Caco-2 (cell line): Measurements from ENCODE around the gene RPL32. TPM values are rescaled to one million over a fixed set of nuclear protein-coding genes. Genes with fewer than 3 reads are reported as not detected.

Experiments used
- BruUV-seq: library from RNA; stranded (reverse); fragments of 400-500 nt; replicated peaks from 2 replicates; lab custom pipeline; 2021; lab: Mats Ljungman, UMichigan
- CTCF ChIA-PET: fragments of 300-600 bp; sonication (Branson Sonifier 250); formaldehyde crosslinking; loops from one replicate; lab custom pipeline; 2022; ENCODE audit warnings: antibody characterized with exemption; lab: Charles Lee
- POLR2A ChIA-PET: fragments of 300-600 bp; sonication (Branson Sonifier 250); formaldehyde crosslinking; loops from one replicate; lab custom pipeline; 2022; ENCODE audit warnings: antibody characterized with exemption; lab: Charles Lee
- DNase-seq, 2 experiments: peaks; one replicate each; pipeline versions ENCODE4 v3.0.0 to v3.0.0-alpha.2; 2020 to 2022
- H3K27me3 ChIP-seq: replicated peaks from 2 replicates; pipeline ENCODE4 v1.6.0; 2011; ENCODE audit warnings: low read length; ENCODE audit not compliant: control insufficient read depth, insufficient read depth
- H3K36me3 ChIP-seq: 2 replicates; pipeline ENCODE4 v1.5.1; 2011; ENCODE audit warnings: low read length; ENCODE audit not compliant: control insufficient read depth, insufficient read depth
- H3K4me1 ChIP-seq: fragments of 250-450 bp; sonication (Bioruptor Pico); 2 replicates; pipeline ENCODE4 v1.5.1; 2020; ENCODE audit warnings: mild to moderate bottlenecking
- H3K4me3 ChIP-seq: 2 replicates; pipeline ENCODE4 v1.5.1; 2011; ENCODE audit warnings: low read depth, mild to moderate bottlenecking, control low read depth, low read length
- H3K9me3 ChIP-seq: fragments of 250-450 bp; sonication (Bioruptor Pico); 2 replicates; pipeline ENCODE4 v1.5.1; 2020; ENCODE audit warnings: mild to moderate bottlenecking, moderate library complexity
- H3K27ac Mint-ChIP-seq: one replicate; pipeline ENCODE4 v1.8.0; 2022; ENCODE audit warnings: mixed read lengths; ENCODE audit not compliant: unreplicated experiment
- H3K27me3 Mint-ChIP-seq: one replicate; pipeline ENCODE4 v1.8.0; 2022; ENCODE audit warnings: mixed read lengths; ENCODE audit not compliant: insufficient read depth, unreplicated experiment
- H3K36me3 Mint-ChIP-seq: one replicate; pipeline ENCODE4 v1.8.0; 2022; ENCODE audit warnings: mild to moderate bottlenecking, mixed read lengths; ENCODE audit not compliant: insufficient read depth, unreplicated experiment
- H3K4me1 Mint-ChIP-seq: one replicate; pipeline ENCODE4 v1.8.0; 2022; ENCODE audit warnings: low read depth, mixed read lengths; ENCODE audit not compliant: unreplicated experiment
- H3K4me3 Mint-ChIP-seq: one replicate; pipeline ENCODE4 v1.8.0; 2022; ENCODE audit warnings: mild to moderate bottlenecking, moderate library complexity, mixed read lengths; ENCODE audit not compliant: unreplicated experiment
- H3K9me3 Mint-ChIP-seq: one replicate; pipeline ENCODE4 v1.8.0; 2022; ENCODE audit warnings: mixed read lengths; ENCODE audit not compliant: unreplicated experiment
- intact Hi-C: fragments of 100-400 bp; cut with micrococcal nuclease; formaldehyde crosslinking; loops from one replicate; pipeline ENCODE4 v1.10.0; 2022; ENCODE audit not compliant: unreplicated experiment
- total RNA-seq: library from RNA; stranded (reverse); gene quantifications from 2 replicates; pipeline ENCODE4 v1.2.3, GENCODE V29; 2022
- TF ChIP-seq, protein P1 (sequence below), 2 experiments: fragments of 200-600 bp in 1 of 2; IDR thresholded peaks; 1 replicate in 1 of 2; 2 replicates in 1 of 2; pipeline versions ENCODE4 v1.5.1 to v1.8.0; 2011 to 2022; ENCODE audit warnings: antibody characterized with exemption in 1 of 2, control low read depth in 1 of 2, inconsistent platforms in 1 of 2, low read depth in 1 of 2, low read length in 1 of 2, mild to moderate bottlenecking in 1 of 2, moderate library complexity in 1 of 2; ENCODE audit not compliant: insufficient read depth in 1 of 2, severe bottlenecking in 1 of 2, unreplicated experiment in 1 of 2

Gene RPL32
- total RNA-seq, 1 experiment from 2014 or later: 1,713 TPM

GRCh38 chr3:12807601-12808359 is 33.6 kb downstream of the RPL32 start:
- ChIA-PET CTCF (interaction anchor here (0.7 to 0.8 kb wide), 2 partner anchors 45 to 188 kb away, joined by 3 read pairs; no protein-coding TSS in a partner anchor), POLR2A (no interaction called here)
- no peaks in the 10 kb centered on the region for H3K36me3 Mint-ChIP-seq
- H3K4me1 Mint-ChIP-seq: no peaks in the 10 kb centered on the region
- H3K27ac Mint-ChIP-seq: no peak overlapping the region
- H3K9me3 ChIP-seq: no peaks in the 10 kb centered on the region
- no peak for DNase-seq
- H3K4me3 ChIP-seq: no peak overlapping the region
- no peaks in the 10 kb centered on the region for H3K9me3 Mint-ChIP-seq
- no TSS peak for BruUV-seq
- H3K27me3 ChIP-seq: no peaks in the 10 kb centered on the region
- H3K4me1 ChIP-seq: 0 out of 2 replicates have a peak, but pooled peaks cover 4% of the 10 kb centered on the region
- H3K4me3 Mint-ChIP-seq: no peak overlapping the region
- TF ChIP-seq, protein P1, sequence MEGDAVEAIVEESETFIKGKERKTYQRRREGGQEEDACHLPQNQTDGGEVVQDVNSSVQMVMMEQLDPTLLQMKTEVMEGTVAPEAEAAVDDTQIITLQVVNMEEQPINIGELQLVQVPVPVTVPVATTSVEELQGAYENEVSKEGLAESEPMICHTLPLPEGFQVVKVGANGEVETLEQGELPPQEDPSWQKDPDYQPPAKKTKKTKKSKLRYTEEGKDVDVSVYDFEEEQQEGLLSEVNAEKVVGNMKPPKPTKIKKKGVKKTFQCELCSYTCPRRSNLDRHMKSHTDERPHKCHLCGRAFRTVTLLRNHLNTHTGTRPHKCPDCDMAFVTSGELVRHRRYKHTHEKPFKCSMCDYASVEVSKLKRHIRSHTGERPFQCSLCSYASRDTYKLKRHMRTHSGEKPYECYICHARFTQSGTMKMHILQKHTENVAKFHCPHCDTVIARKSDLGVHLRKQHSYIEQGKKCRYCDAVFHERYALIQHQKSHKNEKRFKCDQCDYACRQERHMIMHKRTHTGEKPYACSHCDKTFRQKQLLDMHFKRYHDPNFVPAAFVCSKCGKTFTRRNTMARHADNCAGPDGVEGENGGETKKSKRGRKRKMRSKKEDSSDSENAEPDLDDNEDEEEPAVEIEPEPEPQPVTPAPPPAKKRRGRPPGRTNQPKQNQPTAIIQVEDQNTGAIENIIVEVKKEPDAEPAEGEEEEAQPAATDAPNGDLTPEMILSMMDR (IDR thresholded peaks at IDR 0.05; ENCODE audit: insufficient read depth in 1 of 2, low read depth in 1 of 2, low read length in 1 of 2, severe bottlenecking in 1 of 2, unreplicated experiment in 1 of 2): peak in 1 of 2 experiments; percentile 15
- intact Hi-C loops: no loop called here
- H3K27me3 Mint-ChIP-seq: peaks cover 4% of the 10 kb centered on the region
- no peaks in the 10 kb centered on the region for H3K36me3 ChIP-seq

GRCh38 chr3:12807066-12807465 is 34.3 kb downstream of the RPL32 start:
- H3K27ac Mint-ChIP-seq: no peak overlapping the region
- TF ChIP-seq, protein P1 (IDR thresholded peaks at IDR 0.05; ENCODE audit: insufficient read depth in 1 of 2, low read depth in 1 of 2, low read length in 1 of 2, severe bottlenecking in 1 of 2, unreplicated experiment in 1 of 2): peak in 1 of 2 experiments; percentile 28
- H3K36me3 ChIP-seq: no peaks in the 10 kb centered on the region
- H3K4me1 ChIP-seq: 0 out of 2 replicates have a peak, but pooled peaks cover 4% of the 10 kb centered on the region
- no peak overlapping the region for H3K4me3 Mint-ChIP-seq
- H3K4me1 Mint-ChIP-seq: no peaks in the 10 kb centered on the region
- no peak overlapping the region for H3K4me3 ChIP-seq
- intact Hi-C loops: no loop called here
- no peaks in the 10 kb centered on the region for H3K9me3 ChIP-seq
- no peaks in the 10 kb centered on the region for H3K36me3 Mint-ChIP-seq
- DNase-seq: no peak
- no peaks in the 10 kb centered on the region for H3K9me3 Mint-ChIP-seq
- CTCF ChIA-PET: interaction anchor here (0.7 to 0.8 kb wide), 2 partner anchors 44 to 189 kb away, joined by 3 read pairs; no protein-coding TSS in a partner anchor
- BruUV-seq: no TSS peak
- H3K27me3 ChIP-seq: no peaks in the 10 kb centered on the region
- peaks cover 4% of the 10 kb centered on the region for H3K27me3 Mint-ChIP-seq
- POLR2A ChIA-PET: no interaction called here

DNA sequence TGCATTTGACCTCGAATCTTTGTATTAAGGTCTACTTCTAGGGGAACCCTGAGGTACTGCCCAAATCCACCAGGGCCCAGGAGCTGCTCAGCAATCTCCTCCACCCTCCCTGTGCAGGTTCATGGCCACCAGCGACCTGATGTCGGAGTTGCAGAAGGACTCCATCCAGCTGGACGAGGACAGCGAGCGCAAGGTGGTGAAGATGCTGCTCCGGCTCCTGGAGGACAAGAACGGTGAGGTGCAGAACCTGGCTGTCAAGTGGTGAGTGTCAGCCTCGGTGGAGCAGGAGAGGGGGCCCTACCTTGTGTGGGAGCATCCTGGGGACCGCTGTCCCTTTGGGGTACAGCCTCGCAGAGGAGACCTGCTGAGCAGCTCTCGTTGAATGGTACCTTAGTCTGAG is 38.0 kb downstream of the RPL32 start:
- no peak overlapping the region for H3K4me3 Mint-ChIP-seq
- CTCF ChIA-PET: no interaction called here
- POLR2A ChIA-PET: no interaction called here
- H3K27me3 Mint-ChIP-seq: no peaks in the 10 kb centered on the region
- TF ChIP-seq, protein P1 (IDR thresholded peaks at IDR 0.05; ENCODE audit: insufficient read depth in 1 of 2, low read depth in 1 of 2, low read length in 1 of 2, severe bottlenecking in 1 of 2, unreplicated experiment in 1 of 2): no peak
- H3K4me1 Mint-ChIP-seq: no peaks in the 10 kb centered on the region
- H3K4me1 ChIP-seq: no peaks in the 10 kb centered on the region
- H3K27me3 ChIP-seq: no peaks in the 10 kb centered on the region
- no peaks in the 10 kb centered on the region for H3K9me3 Mint-ChIP-seq
- intact Hi-C loops: no loop called here
- H3K36me3 Mint-ChIP-seq: no peaks in the 10 kb centered on the region
- no peak for DNase-seq
- H3K9me3 ChIP-seq: no peaks in the 10 kb centered on the region
- H3K27ac Mint-ChIP-seq: no peak overlapping the region
- BruUV-seq: no TSS peak
- H3K4me3 ChIP-seq: no peak overlapping the region
- no peaks in the 10 kb centered on the region for H3K36me3 ChIP-seq
